PFSK-1 (cell line): ENCODE measurements around the gene N4BP3.

Experiments
- POLR2AphosphoS5 ChIP-seq: IDR thresholded peaks from 2 replicates; pipeline ENCODE4 v1.6.1; 2012; ENCODE audit warnings: low read depth, mild to moderate bottlenecking, control low read depth, low read length, moderate library complexity
- SIN3A ChIP-seq: IDR thresholded peaks from 2 replicates; pipeline ENCODE4 v1.6.1; 2012; ENCODE audit warnings: mild to moderate bottlenecking, low read length, moderate library complexity, borderline replicate concordance; ENCODE audit not compliant: insufficient read depth
- TAF1 ChIP-seq: IDR thresholded peaks from 2 replicates; pipeline ENCODE4 v1.6.1; 2012; ENCODE audit warnings: low read length, control low read depth, borderline replicate concordance; ENCODE audit not compliant: insufficient read depth

DNA sequence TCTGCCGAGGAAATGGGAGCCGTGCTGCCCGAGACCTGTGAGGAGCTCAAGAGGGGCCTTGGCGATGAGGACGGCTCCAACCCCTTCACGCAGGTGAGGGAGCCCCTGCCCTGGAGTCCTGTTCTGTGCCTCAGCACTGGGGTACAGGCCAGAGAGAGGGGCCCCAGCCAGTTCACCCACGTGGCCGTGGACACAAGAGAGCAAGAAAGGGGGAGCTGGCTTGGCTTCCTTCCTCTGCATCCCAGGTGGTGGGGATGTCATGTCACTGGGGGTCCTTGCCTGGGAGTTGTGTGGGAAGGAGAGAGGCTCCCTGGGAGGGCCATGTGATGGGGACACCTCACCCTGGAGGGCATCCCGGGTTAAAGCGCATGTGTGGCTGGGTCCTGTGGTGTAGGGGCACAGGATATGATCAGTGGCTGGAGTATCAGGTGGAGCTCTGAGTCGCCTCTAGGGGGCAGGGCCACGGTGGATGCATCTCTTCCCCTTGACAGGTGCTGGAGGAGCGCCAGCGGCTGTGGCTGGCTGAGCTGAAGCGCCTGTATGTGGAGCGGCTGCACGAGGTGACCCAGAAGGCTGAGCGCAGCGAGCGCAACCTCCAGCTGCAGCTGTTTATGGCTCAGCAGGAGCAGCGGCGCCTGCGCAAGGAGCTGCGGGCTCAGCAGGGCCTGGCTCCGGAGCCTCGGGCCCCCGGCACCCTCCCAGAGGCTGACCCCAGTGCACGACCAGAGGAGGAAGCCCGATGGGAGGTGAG is 7.5 kb downstream of the N4BP3 start:
- TF ChIP-seq POLR2AphosphoS5 (no peak), SIN3A (no peak), TAF1 (no peak)
